ENCODE data around the gene GPR26.

Gene GPR26

GRCh38 chr10:123645615-123646014 is 20.5 kb upstream of the GPR26 start:
- DNase-seq (ENCODE audit: low read depth in 2 of 2) = no peak

DNA sequence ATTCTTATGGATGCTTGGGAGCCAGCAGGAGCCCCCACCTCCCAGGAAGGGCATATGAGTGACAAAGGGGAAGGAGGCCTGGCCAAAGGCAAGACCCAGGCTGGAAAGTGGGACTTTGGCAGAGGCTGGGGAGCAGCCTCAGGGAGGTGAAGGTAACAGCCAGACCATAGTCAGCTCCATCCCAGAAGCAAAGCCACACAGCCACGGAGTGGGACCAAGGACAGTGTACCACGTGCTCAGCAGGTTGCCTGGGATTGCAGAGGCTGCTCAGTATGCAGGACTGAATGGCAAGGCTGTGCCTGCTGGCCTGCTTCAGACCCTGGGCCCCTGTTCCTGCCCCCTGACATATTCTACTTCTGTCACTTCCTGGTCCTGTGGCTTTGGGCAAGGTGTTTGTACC is 17.6 kb upstream of the GPR26 start:
- no peak for DNase-seq (ENCODE audit: low read depth in 2 of 2)

GRCh38 chr10:123649676-123650075 is 16.5 kb upstream of the GPR26 start:
- no peak for DNase-seq (ENCODE audit: low read depth in 2 of 2)

- DNase-seq (ENCODE audit: low read depth in 2 of 2) = no peak
These were observed 14.6 kb upstream of the GPR26 start for GRCh38 chr10:123651421-123652047.

GRCh38 chr10:123655751-123656150 is 10.4 kb upstream of the GPR26 start:
- DNase-seq (ENCODE audit: low read depth in 2 of 2) = no peak

DNA sequence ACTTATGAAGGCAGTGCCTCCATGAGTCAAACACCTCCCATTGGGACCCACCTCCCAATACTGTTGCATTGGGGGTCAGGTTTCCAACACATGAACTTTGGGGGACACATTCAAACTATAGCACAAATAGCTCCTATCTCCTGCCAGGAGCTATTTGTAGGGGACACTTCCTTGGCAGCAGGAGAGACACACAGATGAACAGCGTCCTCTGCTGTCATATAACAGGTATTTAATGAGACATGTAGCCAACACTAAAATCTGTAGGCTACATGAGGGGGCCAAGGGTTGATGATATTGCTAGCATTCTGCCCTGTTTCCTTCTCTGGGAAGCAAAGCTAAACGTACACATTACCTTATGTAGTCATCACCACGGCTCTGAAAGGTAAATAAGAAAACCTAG is 2.6 kb upstream of the GPR26 start:
- DNase-seq (ENCODE audit: low read depth in 2 of 2) = no peak

DNA sequence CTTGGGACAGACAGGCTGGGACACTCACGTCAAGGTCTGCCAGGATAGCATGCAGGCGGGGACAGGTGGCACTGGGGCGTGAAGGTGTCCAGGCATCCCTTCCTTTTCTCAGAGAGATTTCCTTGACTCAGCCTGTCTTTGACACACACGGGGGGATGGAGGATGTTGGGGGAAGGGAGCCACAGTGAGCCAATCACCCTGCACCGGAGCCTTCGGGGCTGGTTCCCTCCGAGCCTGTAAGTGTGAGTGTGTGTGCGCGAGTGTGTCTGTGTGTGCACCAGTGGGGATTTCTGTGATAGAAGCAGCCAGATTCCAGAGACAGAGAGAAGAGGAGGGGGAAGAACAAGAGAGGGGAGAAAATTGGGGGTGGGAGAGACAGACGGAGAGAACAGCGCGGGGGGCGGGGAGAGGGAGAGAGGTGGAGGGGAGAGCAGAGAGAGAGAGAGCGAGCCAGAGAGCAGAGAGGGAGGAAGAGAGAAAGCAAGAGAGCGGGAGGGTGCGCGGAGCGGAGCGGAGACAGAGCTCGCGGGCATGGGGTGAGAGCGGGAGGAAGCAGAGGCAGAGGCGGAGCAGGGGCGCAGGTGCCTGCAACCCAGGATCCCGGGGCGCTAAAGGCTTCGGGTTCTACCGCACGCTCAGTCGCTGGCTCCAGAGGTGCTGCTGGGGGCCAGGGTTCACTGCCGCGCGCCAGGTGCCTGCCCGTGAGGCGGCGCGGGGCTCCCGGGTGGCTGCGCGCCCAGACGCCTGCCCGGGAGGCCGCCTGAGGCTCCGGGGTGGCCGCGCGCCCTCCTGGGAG is 466 bp upstream of the GPR26 start:
- DNase-seq (ENCODE audit: low read depth in 2 of 2) = no peak

- DNase-seq (ENCODE audit: low read depth in 2 of 2) = no peak
These were observed 3.7 kb downstream of the GPR26 start for GRCh38 chr10:123669886-123670285.

- DNase-seq (ENCODE audit: low read depth in 2 of 2) = no peak
These were observed 7.0 kb downstream of the GPR26 start for GRCh38 chr10:123673198-123673597.

- DNase-seq (ENCODE audit: low read depth in 2 of 2) = no peak
These were observed 8.6 kb downstream of the GPR26 start for GRCh38 chr10:123674741-123675140.

DNA sequence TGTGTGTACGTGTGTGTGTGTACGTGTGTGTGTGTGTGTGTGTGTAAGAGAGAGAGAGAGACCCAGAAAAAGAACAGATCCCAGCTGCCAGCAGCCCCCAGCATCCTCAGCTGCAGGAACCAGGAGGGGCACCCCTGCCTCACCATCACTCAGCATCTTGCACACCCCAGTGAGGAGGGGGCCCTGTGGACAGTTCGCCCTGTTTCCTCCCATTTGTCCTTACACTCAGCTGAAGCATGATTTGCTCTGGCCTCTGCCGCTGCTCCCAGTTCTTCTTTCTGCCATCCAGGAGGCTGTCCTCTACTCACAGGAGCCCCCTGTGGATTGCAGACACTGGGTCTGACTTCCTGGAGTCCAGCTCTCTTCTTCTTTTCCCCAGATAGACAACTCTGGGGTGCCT is 9.7 kb downstream of the GPR26 start:
- no peak for DNase-seq (ENCODE audit: low read depth in 2 of 2)

DNA sequence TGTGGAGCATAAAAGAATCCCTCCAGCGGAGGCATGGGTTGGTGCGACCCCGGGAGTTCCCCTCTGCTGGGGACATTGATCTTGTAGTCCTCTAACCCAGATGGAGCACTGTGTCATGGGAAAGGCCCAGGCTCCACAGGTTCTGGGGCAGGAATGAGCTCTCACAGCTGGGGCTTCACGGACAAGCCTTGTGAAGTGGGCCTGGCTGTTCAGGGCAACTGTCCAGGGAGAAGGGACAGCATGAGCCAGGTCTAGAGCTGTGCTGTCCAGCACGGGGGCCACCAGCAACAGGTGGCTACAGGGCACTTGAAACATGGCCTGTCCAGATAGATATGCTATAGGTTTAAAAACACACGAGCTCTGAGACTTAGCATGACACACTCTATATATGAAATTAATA is 11.4 kb downstream of the GPR26 start:
- no peak for DNase-seq (ENCODE audit: low read depth in 2 of 2)

DNA sequence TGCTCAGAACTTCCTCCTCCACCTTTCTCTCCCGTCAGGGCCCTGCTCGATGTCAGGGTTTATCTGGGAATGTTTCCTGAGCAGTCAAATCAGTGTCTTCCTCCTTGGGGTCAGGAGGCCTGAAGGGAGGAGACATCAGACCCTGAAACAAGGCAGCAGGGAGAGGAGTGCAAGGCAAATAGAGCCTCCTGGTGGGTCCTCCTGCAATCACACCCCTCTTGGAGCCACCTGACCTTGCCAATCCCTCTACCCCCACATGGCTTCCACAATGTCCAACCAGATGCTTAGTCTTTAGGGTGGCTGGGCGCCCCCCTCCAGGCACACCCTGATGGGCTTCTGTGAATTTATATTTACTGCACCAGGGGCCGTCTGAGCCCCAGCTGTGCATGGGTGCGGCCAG is 12.2 kb downstream of the GPR26 start:
- DNase-seq (ENCODE audit: low read depth in 2 of 2) = no peak

GRCh38 chr10:123681285-123681684 is 15.1 kb downstream of the GPR26 start:
- no peak for DNase-seq (ENCODE audit: low read depth in 2 of 2)

- DNase-seq (ENCODE audit: low read depth in 2 of 2) = no peak
These were observed 16.3 kb downstream of the GPR26 start for GRCh38 chr10:123682477-123682876.

DNA sequence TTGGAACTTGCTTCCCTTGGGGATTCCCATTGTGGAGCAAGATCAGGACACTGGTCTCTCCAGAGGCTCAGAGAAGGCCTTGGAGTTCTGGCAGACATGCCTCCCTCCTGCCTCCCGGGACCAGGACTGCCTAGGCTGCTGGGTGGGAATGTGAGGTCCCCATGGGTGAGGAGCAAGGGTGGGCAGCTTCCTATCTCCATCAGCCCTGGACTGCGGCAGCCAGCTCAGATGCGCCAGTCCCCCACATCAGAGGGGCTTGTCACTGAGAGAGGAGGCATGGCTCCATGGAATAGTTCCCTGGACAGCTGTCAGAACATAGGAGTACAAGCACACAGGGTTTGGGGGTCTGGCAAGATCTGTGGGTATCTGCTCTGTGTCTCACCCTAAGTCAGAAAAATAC is 17.3 kb downstream of the GPR26 start:
- no peak for DNase-seq (ENCODE audit: low read depth in 2 of 2)

DNA sequence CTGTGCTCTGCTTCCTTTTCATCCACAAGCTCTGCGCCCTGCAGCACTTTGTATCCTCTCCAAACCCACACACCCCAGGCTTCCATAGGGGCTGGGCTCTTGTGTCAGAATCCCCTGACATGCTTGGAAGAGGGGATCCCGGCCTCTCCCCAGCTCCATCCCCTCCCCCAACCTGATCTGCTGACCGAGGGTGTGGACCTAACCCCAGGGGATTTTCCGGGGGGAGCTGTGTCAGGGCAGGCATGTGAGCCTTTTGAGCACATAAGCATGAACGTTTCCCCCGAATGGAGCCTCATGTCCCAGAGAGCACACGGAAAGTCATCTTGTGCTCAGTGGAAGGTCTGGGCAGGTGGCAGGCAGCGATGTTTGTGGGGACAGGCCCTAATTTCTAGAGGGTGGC is 17.7 kb downstream of the GPR26 start:
- no peak for DNase-seq (ENCODE audit: low read depth in 2 of 2)

GRCh38 chr10:123685260-123685659 is 19.1 kb downstream of the GPR26 start:
- no peak for DNase-seq (ENCODE audit: low read depth in 2 of 2)

- DNase-seq (ENCODE audit: low read depth in 2 of 2) = no peak
These were observed 21.6 kb downstream of the GPR26 start for GRCh38 chr10:123687758-123688157.

- DNase-seq (ENCODE audit: low read depth in 2 of 2) = no peak
These were observed 23.7 kb downstream of the GPR26 start for GRCh38 chr10:123689880-123690279.

GRCh38 chr10:123703195-123703790 is 37.1 kb downstream of the GPR26 start:
- no peak for DNase-seq (ENCODE audit: low read depth in 2 of 2)

DNA sequence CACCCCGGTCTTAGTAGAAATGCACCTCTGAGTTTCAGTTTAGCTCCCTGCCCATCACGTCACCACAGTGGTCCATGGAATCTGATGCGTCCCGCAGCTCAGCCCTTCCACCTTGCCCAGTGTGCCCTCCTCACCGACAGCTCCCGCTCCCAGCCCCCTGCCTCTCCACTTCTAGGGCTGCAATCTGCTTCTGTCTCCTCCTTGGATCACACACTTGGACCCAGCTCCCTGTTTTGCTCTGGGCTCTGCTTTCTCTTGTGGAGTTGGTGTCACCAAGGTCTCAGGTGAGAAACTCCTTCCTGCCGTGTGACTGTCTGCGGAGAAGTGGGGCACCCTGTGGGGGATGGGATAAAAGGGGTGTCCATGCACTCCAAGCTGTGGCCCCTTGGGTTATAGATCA is 37.9 kb downstream of the GPR26 start:
- DNase-seq (ENCODE audit: low read depth in 2 of 2) = no peak

- no peak for DNase-seq (ENCODE audit: low read depth in 2 of 2)
These were observed 38.7 kb downstream of the GPR26 start for GRCh38 chr10:123704812-123705211.

All from fibroblast of skin of left quadriceps (primary cell).